GM10248 (cell line): ENCODE results near the gene WNT11.

ENCODE experiments used
- CTCF ChIA-PET: fragments of 300-600 bp; sonication (Branson Sonifier 250); formaldehyde crosslinking; extraction: SDS; loops from one replicate; lab custom pipeline; 2021; ENCODE audit warnings: antibody characterized with exemption; lab: Yijun Ruan, JAX
- POLR2A ChIA-PET: fragments of 350-650 bp; sonication (Branson Sonifier 250); formaldehyde crosslinking; extraction: SDS; loops from one replicate; lab custom pipeline; 2020; ENCODE audit warnings: antibody characterized with exemption; lab: Yijun Ruan, JAX
- DNase-seq: peaks from one replicate; pipeline ENCODE4 v3.0.0; 2012; ENCODE audit errors: extremely low spot score
- TF ChIP-seq, protein P1 (sequence below): IDR thresholded peaks from 2 replicates; pipeline ENCODE4 v1.5.1; 2012; ENCODE audit warnings: mild to moderate bottlenecking, low read depth; ENCODE audit errors: extremely low read depth, missing control alignments, control extremely low read depth

Gene WNT11

DNA sequence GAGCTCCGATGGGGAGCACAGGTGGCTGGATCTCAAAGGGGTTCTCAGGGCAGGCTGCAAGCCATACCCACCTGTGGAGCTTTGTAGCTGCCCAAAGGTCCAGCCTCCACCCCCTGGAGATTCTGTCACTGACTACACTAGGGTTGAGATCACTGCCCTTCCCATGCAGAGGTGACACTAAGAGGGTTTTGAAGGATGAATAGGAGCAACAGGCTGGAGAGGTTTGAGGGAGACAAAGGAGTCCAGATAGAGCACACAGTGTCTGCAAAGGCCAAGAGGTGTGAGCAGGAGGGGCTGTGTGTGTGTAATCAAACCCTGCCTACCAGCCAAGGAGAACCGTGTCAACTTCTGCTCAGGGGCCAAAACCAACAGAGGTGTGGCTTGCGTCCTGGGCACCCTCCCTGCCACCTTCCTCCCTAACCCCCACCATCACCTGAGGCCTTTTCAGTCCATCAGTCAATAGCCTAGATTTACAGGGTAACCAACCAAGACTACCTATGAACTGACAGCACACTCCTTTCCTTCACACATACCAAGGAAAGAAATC lies 43.0 kb upstream of the WNT11 start:
- DNase-seq: no peak
- POLR2A ChIA-PET: no interaction called here
- CTCF ChIA-PET: interaction anchor here (1.0 to 1.2 kb wide), 3 partner anchors 8 to 36 kb away, joined by 3 to 4 read pairs (median 3); no protein-coding TSS in a partner anchor
- TF ChIP-seq, protein P1, sequence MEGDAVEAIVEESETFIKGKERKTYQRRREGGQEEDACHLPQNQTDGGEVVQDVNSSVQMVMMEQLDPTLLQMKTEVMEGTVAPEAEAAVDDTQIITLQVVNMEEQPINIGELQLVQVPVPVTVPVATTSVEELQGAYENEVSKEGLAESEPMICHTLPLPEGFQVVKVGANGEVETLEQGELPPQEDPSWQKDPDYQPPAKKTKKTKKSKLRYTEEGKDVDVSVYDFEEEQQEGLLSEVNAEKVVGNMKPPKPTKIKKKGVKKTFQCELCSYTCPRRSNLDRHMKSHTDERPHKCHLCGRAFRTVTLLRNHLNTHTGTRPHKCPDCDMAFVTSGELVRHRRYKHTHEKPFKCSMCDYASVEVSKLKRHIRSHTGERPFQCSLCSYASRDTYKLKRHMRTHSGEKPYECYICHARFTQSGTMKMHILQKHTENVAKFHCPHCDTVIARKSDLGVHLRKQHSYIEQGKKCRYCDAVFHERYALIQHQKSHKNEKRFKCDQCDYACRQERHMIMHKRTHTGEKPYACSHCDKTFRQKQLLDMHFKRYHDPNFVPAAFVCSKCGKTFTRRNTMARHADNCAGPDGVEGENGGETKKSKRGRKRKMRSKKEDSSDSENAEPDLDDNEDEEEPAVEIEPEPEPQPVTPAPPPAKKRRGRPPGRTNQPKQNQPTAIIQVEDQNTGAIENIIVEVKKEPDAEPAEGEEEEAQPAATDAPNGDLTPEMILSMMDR: no peak

DNA sequence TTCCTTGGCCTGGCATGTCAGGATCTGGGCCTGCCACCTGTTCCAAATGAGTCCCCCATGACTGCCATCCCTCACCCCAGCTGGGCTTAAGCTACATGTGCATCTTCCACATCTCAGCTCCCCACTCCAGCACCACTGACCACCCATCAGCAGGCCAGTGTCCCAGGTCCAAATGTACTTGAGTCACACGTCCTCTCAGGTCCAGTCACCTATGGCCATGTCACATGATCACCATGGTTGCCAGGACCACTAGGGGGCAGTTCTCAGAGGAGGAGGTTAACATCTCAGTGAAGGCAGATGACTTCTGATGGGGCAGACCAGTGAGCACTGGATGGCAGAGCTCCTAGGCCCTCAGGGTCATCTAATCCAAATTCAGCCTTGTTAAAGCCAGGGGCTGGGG lies 41.9 kb upstream of the WNT11 start:
- ChIA-PET CTCF (interaction anchor here (1.2 to 1.9 kb wide), 3 partner anchors 8 to 36 kb away, joined by 3 to 7 read pairs (median 5); no protein-coding TSS in a partner anchor), POLR2A (no interaction called here)
- TF ChIP-seq, protein P1: peak; percentile 15
- no peak for DNase-seq

DNA sequence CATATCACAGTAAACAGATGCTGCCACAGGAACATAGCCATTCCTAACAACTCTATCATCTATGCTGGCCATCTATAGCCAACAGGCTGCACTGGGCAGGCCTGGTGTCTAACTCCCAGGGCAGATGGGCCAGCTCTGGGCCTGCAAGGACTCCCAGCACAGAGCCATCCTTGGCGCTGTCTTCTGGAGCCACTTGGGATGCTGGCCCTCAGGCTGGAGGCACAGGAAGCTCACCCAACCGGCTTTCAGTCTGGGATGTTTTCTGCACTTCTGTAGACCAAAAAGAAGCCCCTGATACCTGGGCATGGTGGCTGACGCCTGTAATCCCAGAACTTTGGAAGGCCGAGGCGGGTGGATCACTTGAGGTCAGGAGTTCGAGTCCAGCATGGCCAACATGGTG lies 40.8 kb upstream of the WNT11 start:
- POLR2A ChIA-PET: interaction anchor here (0.6 kb wide), 2 partner anchors 42 to 133 kb away, joined by 4 to 5 read pairs; no protein-coding TSS in a partner anchor
- DNase-seq: no peak
- CTCF ChIA-PET: interaction anchor here (1.9 to 5.3 kb wide), 2 partner anchors 35 to 40 kb away, joined by 7 to 31 read pairs; partner anchors contain the start of gene WNT11
- TF ChIP-seq, protein P1: no peak

DNA sequence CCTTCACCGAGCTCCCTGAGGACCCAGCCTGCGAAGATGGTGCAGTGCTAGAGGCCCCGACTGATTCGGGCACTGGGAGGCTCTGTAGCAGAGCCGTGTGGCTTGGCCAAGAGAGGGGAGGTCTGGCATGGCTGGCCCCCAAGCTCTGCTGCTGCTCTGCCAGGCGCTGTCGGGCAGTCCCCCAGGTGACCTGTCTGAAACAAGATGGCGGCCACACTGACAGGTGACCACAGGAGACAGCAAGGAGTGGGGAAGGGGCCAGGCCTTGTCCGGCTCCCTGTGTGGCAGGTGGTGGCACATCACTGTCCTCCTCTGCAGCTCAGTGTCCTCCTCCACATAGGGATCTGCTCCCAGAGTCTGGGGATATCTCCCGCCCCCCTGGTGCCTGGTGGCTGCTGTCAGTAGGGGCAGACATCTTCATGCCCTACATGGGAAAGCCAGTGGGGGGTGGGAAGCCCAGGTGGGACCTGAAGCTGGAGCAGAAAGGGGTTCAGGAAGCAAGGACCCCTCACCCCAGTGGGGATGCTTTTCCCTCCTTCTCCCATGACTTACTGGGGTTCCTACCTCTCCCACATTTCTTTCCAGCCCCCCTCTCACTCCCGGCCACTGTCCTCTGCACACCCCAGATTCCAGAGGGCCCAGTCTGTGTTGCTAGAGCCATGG lies 40.1 kb upstream of the WNT11 start:
- no peak for DNase-seq
- TF ChIP-seq, protein P1: no peak
- ChIA-PET CTCF (interaction anchor here (0.9 to 5.3 kb wide), 4 partner anchors 9 to 78 kb away, joined by 3 to 31 read pairs (median 4); partner anchors contain the start of gene WNT11), POLR2A (no interaction called here)

DNA sequence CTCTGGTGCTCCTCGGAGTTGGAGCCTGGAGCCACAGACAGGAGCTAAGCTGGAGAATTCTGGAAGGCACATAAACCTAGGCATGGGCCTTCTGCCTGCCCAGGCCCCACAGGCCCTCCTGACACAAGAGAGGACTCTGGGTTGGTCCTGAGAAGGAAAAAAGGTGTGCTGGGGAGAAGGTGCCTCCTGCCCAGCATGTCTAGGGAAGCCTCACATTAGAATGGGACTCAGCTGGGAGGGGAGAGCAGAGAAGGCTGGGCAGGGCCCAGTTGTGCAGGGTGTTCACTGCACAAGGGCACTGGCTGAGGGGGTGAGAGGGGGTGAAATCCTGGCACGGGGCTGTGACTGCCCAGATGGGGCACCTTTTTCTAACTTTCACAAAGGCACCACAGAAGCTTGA lies 39.4 kb upstream of the WNT11 start:
- TF ChIP-seq, protein P1: no peak
- POLR2A ChIA-PET: no interaction called here
- no peak for DNase-seq
- CTCF ChIA-PET: interaction anchor here (0.9 to 5.3 kb wide), 4 partner anchors 9 to 77 kb away, joined by 3 to 31 read pairs (median 4); partner anchors contain the start of gene WNT11

DNA sequence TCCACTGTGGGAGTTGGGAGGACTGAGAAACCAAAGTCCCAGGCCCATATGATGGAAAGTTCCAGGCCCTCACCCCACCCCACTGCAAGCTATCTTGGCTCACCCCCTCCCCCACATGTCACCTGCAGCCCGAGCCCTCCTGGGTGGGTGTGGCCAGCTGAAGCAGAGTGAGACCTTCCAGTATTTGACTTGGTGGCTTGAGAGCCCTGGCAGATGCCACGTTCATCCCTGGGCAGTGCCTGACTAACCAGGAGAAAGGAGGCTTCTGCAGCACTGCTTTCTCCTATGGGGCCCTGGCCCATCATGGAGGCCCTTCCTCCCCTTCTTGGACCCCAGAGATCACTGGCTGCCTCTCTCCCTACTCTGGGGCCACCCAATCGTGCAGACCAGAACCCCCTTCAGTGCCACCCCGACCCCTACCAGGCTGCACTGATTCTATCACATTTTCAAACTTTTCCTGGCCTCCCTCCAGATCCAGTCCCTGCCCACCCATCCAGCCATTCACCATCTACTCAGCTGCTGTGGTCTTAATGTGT lies 38.1 kb upstream of the WNT11 start:
- ChIA-PET CTCF (interaction anchor here (0.9 to 5.3 kb wide), 2 partner anchors 37 to 75 kb away, joined by 3 to 31 read pairs; partner anchors contain the start of gene WNT11), POLR2A (no interaction called here)
- no peak for DNase-seq
- TF ChIP-seq, protein P1: no peak
